ENCODE results near the gene NCBP2L.

Gene NCBP2L

GRCh38 chrX:107777536-107777832, at the start of gene NCBP2L:
Gene NCBP2L (plus strand): TSS chrX:107777733. CDS start chrX:107794221, 16,488 bp downstream.
- no peak for DNase-seq (ENCODE audit: low spot score)

- DNase-seq (ENCODE audit: low spot score), result no peak
Measured at GRCh38 chrX:107728371-107729099, 49.0 kb upstream of the NCBP2L start.

- no peak for DNase-seq (ENCODE audit: low spot score)
Measured at GRCh38 chrX:107729558-107730297, 47.8 kb upstream of the NCBP2L start.

GRCh38 chrX:107730298-107730655, 47.3 kb upstream of the NCBP2L start:
- no peak for DNase-seq (ENCODE audit: low spot score)

- DNase-seq (ENCODE audit: low spot score), result no peak
Measured at GRCh38 chrX:107730991-107731766, 46.4 kb upstream of the NCBP2L start.

GRCh38 chrX:107731831-107732502, 45.6 kb upstream of the NCBP2L start:
- DNase-seq (ENCODE audit: low spot score), result no peak

GRCh38 chrX:107733686-107734085, 43.8 kb upstream of the NCBP2L start:
- no peak for DNase-seq (ENCODE audit: low spot score)

- DNase-seq (ENCODE audit: low spot score), result no peak
Measured at GRCh38 chrX:107734646-107735045, 42.9 kb upstream of the NCBP2L start.

GRCh38 chrX:107736781-107737531, 40.6 kb upstream of the NCBP2L start:
- DNase-seq (ENCODE audit: low spot score), result no peak

- no peak for DNase-seq (ENCODE audit: low spot score)
Measured at GRCh38 chrX:107738272-107738671, 39.3 kb upstream of the NCBP2L start.

- DNase-seq (ENCODE audit: low spot score), result no peak
Measured at GRCh38 chrX:107738768-107739167, 38.8 kb upstream of the NCBP2L start.

GRCh38 chrX:107739541-107739940, 38.0 kb upstream of the NCBP2L start:
- DNase-seq (ENCODE audit: low spot score), result no peak

GRCh38 chrX:107741404-107741790, 36.1 kb upstream of the NCBP2L start:
- no peak for DNase-seq (ENCODE audit: low spot score)

- no peak for DNase-seq (ENCODE audit: low spot score)
Measured at GRCh38 chrX:107742700-107743191, 34.8 kb upstream of the NCBP2L start.

- DNase-seq (ENCODE audit: low spot score), result no peak
Measured at GRCh38 chrX:107743995-107744394, 33.5 kb upstream of the NCBP2L start.

- DNase-seq (ENCODE audit: low spot score), result no peak
Measured at GRCh38 chrX:107744868-107745267, 32.7 kb upstream of the NCBP2L start.

- no peak for DNase-seq (ENCODE audit: low spot score)
Measured at GRCh38 chrX:107747596-107748161, 29.9 kb upstream of the NCBP2L start.

GRCh38 chrX:107748506-107748905, 29.0 kb upstream of the NCBP2L start:
- DNase-seq (ENCODE audit: low spot score), result no peak

- DNase-seq (ENCODE audit: low spot score), result no peak
Measured at GRCh38 chrX:107750263-107750662, 27.3 kb upstream of the NCBP2L start.

GRCh38 chrX:107750861-107751445, 26.6 kb upstream of the NCBP2L start:
- peak; percentile 71 for DNase-seq (ENCODE audit: low spot score)

GRCh38 chrX:107752043-107752442, 25.5 kb upstream of the NCBP2L start:
- no peak for DNase-seq (ENCODE audit: low spot score)

Data from left forelimb (tissue), 1 donor.